Lung (tissue), 12 donors: ENCODE measurements around the gene NDUFAF3. TPM values are rescaled to one million over a fixed set of nuclear protein-coding genes. Genes with fewer than 3 reads are reported as not detected.

Experiments used
- ATAC-seq: fragments of 200-7000 bp; cut with Tn5 transposase; one replicate; pipeline ENCODE4 v1.9.1; 2020; ENCODE audit warnings: moderate number of reproducible peaks; ENCODE audit not compliant: insufficient read depth, low FRiP score
- DNase-seq, 3 donors: peaks; one replicate each; pipeline ENCODE4 v3.0.0-alpha.2; 2013 to 2017
- H3K27ac ChIP-seq, 2 donors: one replicate each; pipeline ENCODE4 v1.5.1; 2013; ENCODE audit warnings: mild to moderate bottlenecking in 2 of 2, moderate library complexity in 2 of 2, control low read depth in 1 of 2, inconsistent platforms in 1 of 2, low read depth in 1 of 2, low read length in 1 of 2
- H3K27me3 ChIP-seq, 3 donors: one replicate each; pipeline ENCODE4 v1.5.1; 2013; ENCODE audit warnings: low read length in 2 of 3; ENCODE audit not compliant: control insufficient read depth in 3 of 3, insufficient read depth in 3 of 3
- H3K36me3 ChIP-seq, 4 donors: one replicate each; pipeline ENCODE4 v1.5.1; 2013; ENCODE audit warnings: low read length in 4 of 4, mild to moderate bottlenecking in 1 of 4, moderate library complexity in 1 of 4; ENCODE audit not compliant: control insufficient read depth in 4 of 4, insufficient read depth in 4 of 4
- H3K4me1 ChIP-seq, 5 donors: one replicate each; pipeline ENCODE4 v1.5.1; 2013; ENCODE audit warnings: low read length in 5 of 5, mild to moderate bottlenecking in 2 of 5, moderate library complexity in 1 of 5; ENCODE audit not compliant: control insufficient read depth in 5 of 5, insufficient read depth in 5 of 5
- H3K4me3 ChIP-seq: one replicate; pipeline ENCODE4 v1.5.1; 2013; ENCODE audit warnings: mild to moderate bottlenecking, control low read depth, moderate library complexity
- H3K9ac ChIP-seq, 2 donors: one replicate each; pipeline ENCODE4 v1.5.1; 2013; ENCODE audit warnings: low read length in 2 of 2, control low read depth in 1 of 2; ENCODE audit not compliant: insufficient read depth in 1 of 2
- H3K9me3 ChIP-seq, 4 donors: one replicate each; pipeline ENCODE4 v1.5.1; 2013; ENCODE audit warnings: low read length in 3 of 4, mild to moderate bottlenecking in 1 of 4, moderate library complexity in 1 of 4; ENCODE audit not compliant: control insufficient read depth in 4 of 4, insufficient read depth in 3 of 4
- WGBS, 2 donors: extraction: QIAGEN DNeasy Blood & Tissue Kit; methylation state at CpG; one replicate each; pipeline ENCODE4 v1.1.7; 2013; 5-methylcytosine and 5-hydroxymethylcytosine counted together
- polyA plus RNA-seq, 2 donors: library from polyadenylated mRNA; stranded (reverse); fragments of 200-250 nt; gene quantifications; one replicate each; pipeline ENCODE4 v1.2.1, GENCODE V29; 2013
- total RNA-seq, 2 donors: library from RNA; depleted of rRNA in 1 of 2; stranded (reverse); fragments of >200 nt in 1 of 2; gene quantifications; one replicate each; pipeline ENCODE4 v1.2.1, GENCODE V29; 2014 to 2021
- TF ChIP-seq, protein P1 (sequence below): IDR thresholded peaks from 2 replicates; pipeline ENCODE4 v1.5.1; 2012; ENCODE audit warnings: mild to moderate bottlenecking; ENCODE audit errors: control extremely low read depth, extremely low read depth
- donor health status: control.
- donor health status: control.
- donor health status: Bipolar disorder and iron deficiency.
- donor health status: healthy.
- donor health status: DM: yes; HTN: yes; CAD: no.

NDUFAF3 gene
- total and polyA plus RNA-seq, 4 donors = 49.9 to 143 (median 110) TPM

GRCh38 chr3:48989796-48990635, 31.9 kb upstream of the NDUFAF3 start, which contains the start of gene P4HTM:
TSS of gene P4HTM (plus strand) at chr3:48990241. CDS start at chr3:48990257, 16 bp downstream.
- TF ChIP-seq, protein P1, sequence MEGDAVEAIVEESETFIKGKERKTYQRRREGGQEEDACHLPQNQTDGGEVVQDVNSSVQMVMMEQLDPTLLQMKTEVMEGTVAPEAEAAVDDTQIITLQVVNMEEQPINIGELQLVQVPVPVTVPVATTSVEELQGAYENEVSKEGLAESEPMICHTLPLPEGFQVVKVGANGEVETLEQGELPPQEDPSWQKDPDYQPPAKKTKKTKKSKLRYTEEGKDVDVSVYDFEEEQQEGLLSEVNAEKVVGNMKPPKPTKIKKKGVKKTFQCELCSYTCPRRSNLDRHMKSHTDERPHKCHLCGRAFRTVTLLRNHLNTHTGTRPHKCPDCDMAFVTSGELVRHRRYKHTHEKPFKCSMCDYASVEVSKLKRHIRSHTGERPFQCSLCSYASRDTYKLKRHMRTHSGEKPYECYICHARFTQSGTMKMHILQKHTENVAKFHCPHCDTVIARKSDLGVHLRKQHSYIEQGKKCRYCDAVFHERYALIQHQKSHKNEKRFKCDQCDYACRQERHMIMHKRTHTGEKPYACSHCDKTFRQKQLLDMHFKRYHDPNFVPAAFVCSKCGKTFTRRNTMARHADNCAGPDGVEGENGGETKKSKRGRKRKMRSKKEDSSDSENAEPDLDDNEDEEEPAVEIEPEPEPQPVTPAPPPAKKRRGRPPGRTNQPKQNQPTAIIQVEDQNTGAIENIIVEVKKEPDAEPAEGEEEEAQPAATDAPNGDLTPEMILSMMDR = peak; percentile 27
- ATAC-seq = peak; percentile 90
- H3K4me3 ChIP-seq = peak within 1 kb of the TSS; percentile 90
- H3K27me3 ChIP-seq = no peaks in the 10 kb centered on the region
- peaks cover 0 to 6% (median 2%) of the 10 kb centered on the region in 4 donors for H3K36me3 ChIP-seq
- peak; percentile 92 to 94 (median 92) for DNase-seq
- no peaks in the 10 kb centered on the region for H3K9me3 ChIP-seq
- H3K27ac ChIP-seq = peak within 1 kb of the TSS; percentile 82 to 98
- peak within 1 kb of the TSS; percentile 72 to 87 for H3K9ac ChIP-seq
- peaks cover 4 to 20% (median 9%) of the 10 kb centered on the region in 5 donors for H3K4me1 ChIP-seq
- WGBS, 2 donors = 0 to 1% methylated on average over 65 to 91 of the region's 91 CpGs

GRCh38 chr3:48990636-48991469, 31.1 kb upstream of the NDUFAF3 start:
- ATAC-seq (peak; percentile 22), DNase-seq (peak in 2 of 3 donors; percentile 26 to 30)
- TF ChIP-seq, protein P1 = no peak
- Histone ChIP-seq H3K4me3 (peak overlapping the region; percentile 90), H3K36me3 (peaks cover 0 to 5% (median 1%) of the 10 kb centered on the region in 4 donors), H3K27me3 (no peaks in the 10 kb centered on the region), H3K4me1 (peaks cover 4 to 20% (median 9%) of the 10 kb centered on the region in 5 donors), H3K9me3 (no peaks in the 10 kb centered on the region), H3K9ac (peak overlapping the region in 1 of 2 donors; percentile 49), H3K27ac (peak overlapping the region; percentile 82 to 98)
- 5 to 6% methylated on average over 40 of the region's 40 CpGs for WGBS, 2 donors

DNA sequence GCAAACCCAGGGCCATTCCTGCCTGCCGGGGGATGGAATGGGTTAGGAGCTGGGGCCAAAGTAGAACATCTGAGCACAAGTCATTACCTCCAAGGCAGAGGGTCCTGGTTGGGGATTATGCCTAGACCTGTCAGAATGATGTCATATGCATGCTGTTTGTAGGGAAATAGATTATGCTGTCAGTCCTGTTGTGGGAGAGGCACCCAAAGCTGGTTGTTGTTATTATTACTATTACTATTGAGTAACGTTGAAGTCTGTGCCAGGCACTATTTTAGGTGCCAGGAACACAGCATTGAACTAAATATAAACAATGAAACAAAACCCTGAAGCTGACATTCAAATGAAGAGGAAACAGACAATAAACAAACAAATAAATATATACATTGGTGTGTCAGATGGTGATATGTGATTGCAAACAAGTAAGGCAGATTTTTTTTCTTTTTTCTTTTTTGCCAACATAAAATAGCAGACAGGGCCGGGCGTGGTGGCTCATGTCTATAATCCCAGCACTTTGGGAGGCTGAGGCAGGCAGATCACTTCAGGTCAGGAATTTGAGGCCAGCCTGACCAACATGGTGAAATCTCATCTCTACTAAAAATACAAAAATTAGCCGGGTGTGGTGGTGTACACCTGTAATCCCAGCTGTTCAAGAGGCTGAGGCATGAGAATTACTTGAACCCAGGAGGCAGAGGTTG, 29.9 kb upstream of the NDUFAF3 start:
- no peak for DNase-seq
- TF ChIP-seq, protein P1 = no peak
- Histone ChIP-seq H3K9me3 (no peaks in the 10 kb centered on the region), H3K27me3 (no peaks in the 10 kb centered on the region), H3K27ac (peak overlapping the region in 1 of 2 donors; percentile 65), H3K4me1 (peaks cover 4 to 20% (median 9%) of the 10 kb centered on the region in 5 donors), H3K36me3 (peaks cover 0 to 10% (median 3%) of the 10 kb centered on the region in 4 donors), H3K9ac (no peak overlapping the region), H3K4me3 (no peak overlapping the region)
- WGBS, 2 donors = 77 to 84% methylated on average over 5 of the region's 5 CpGs
- no peak for ATAC-seq
